H1 (cell line): ENCODE results near the gene PGLYRP1. TPM values are rescaled to one million over a fixed set of nuclear protein-coding genes. Genes with fewer than 3 reads are reported as not detected.

Source experiments
- CTCF ChIA-PET: fragments of 300-600 bp; sonication (Branson Sonifier 250); formaldehyde crosslinking; loops from one replicate; lab custom pipeline; 2021; ENCODE audit not compliant: partially characterized antibody; lab: Charles Lee
- POLR2A ChIA-PET: fragments of 300-600 bp; sonication (Branson Sonifier 250); formaldehyde crosslinking; loops from one replicate; lab custom pipeline; 2021; ENCODE audit warnings: inconsistent platforms; ENCODE audit not compliant: partially characterized antibody; lab: Charles Lee
- DNase-seq, 2 experiments: peaks; one replicate each; pipeline versions ENCODE4 v3.0.0 to v3.0.0-alpha.2; 2010 to 2022; ENCODE audit warnings: low spot score in 2 of 2, low read depth in 1 of 2, mixed read lengths in 1 of 2
- FAIRE-seq: peaks from 2 replicates; lab custom pipeline; 2011; peaks lifted over from hg19 to GRCh38; lab: Jason Lieb, UNC
- H2AFZ ChIP-seq: 2 replicates; pipeline ENCODE4 v1.8.1; 2012; ENCODE audit warnings: low read length, inconsistent platforms
- H2AK5ac ChIP-seq: 2 replicates; pipeline ENCODE4 v1.6.1; 2013; ENCODE audit warnings: low read depth, low read length
- H2BK120ac ChIP-seq: replicated peaks from 2 replicates; pipeline ENCODE3; 2013; ENCODE audit warnings: low read depth, low read length, inconsistent platforms
- H2BK12ac ChIP-seq: 2 replicates; pipeline ENCODE4 v1.6.1; 2013; ENCODE audit warnings: low read depth, low read length
- H2BK15ac ChIP-seq: 2 replicates; pipeline ENCODE4 v1.6.1; 2013; ENCODE audit warnings: low read length
- H2BK20ac ChIP-seq: 2 replicates; pipeline ENCODE4 v1.6.1; 2013; ENCODE audit warnings: low read length
- H2BK5ac ChIP-seq: 2 replicates; pipeline ENCODE4 v1.6.1; 2013; ENCODE audit warnings: low read depth, low read length
- H3K14ac ChIP-seq: 2 replicates; pipeline ENCODE4 v1.6.1; 2013; ENCODE audit warnings: inconsistent platforms; ENCODE audit not compliant: insufficient read length
- H3K18ac ChIP-seq: 2 replicates; pipeline ENCODE4 v1.6.1; 2013; ENCODE audit warnings: low read length; ENCODE audit errors: extremely low read depth
- H3K23ac ChIP-seq: 2 replicates; pipeline ENCODE4 v1.6.1; 2013; ENCODE audit warnings: inconsistent platforms; ENCODE audit not compliant: insufficient read length
- H3K23me2 ChIP-seq: 2 replicates; pipeline ENCODE4 v1.6.1; 2013; ENCODE audit warnings: low read depth, low read length
- H3K27ac ChIP-seq: 2 replicates; pipeline ENCODE4 v1.6.1; 2011; ENCODE audit warnings: low read depth, low read length, inconsistent platforms
- H3K27me3 ChIP-seq, 4 experiments: replicated peaks in 1 of 4; 1 replicate in 1 of 4; 2 replicates in 3 of 4; pipeline versions ENCODE4 v1.6.1 to v1.8.1; 2011 to 2013; ENCODE audit warnings: low read length in 3 of 4, mild to moderate bottlenecking in 3 of 4, inconsistent platforms in 2 of 4, mixed read lengths in 2 of 4, moderate library complexity in 1 of 4; ENCODE audit not compliant: control insufficient read depth in 3 of 4, insufficient read depth in 3 of 4; ENCODE audit errors: extremely low read depth in 1 of 4
- H3K36me3 ChIP-seq, 4 experiments: 2 replicates each; pipeline versions ENCODE4 v1.6.1 to v1.8.1; 2011 to 2013; ENCODE audit warnings: mild to moderate bottlenecking in 4 of 4, low read length in 3 of 4, moderate library complexity in 2 of 4, control low read depth in 1 of 4, inconsistent platforms in 1 of 4; ENCODE audit not compliant: insufficient read depth in 4 of 4, control insufficient read depth in 2 of 4
- H3K4ac ChIP-seq: replicated peaks from 2 replicates; pipeline ENCODE3; 2013; ENCODE audit warnings: low read length, low read depth, mixed read lengths, inconsistent platforms; ENCODE audit not compliant: insufficient read length
- H3K4me1 ChIP-seq, 4 experiments: replicated peaks in 1 of 4; 1 replicate in 1 of 4; 2 replicates in 3 of 4; pipeline versions ENCODE4 v1.6.1 to v1.8.1; 2011 to 2013; ENCODE audit warnings: low read length in 3 of 4, inconsistent platforms in 2 of 4, mixed read lengths in 1 of 4; ENCODE audit not compliant: insufficient read depth in 4 of 4, control insufficient read depth in 3 of 4
- H3K4me2 ChIP-seq, 2 experiments: 2 replicates each; pipeline versions ENCODE4 v1.6.1 to v1.8.1; 2011 to 2013; ENCODE audit warnings: low read depth in 2 of 2, low read length in 2 of 2, control low read depth in 1 of 2, inconsistent platforms in 1 of 2, mild to moderate bottlenecking in 1 of 2; ENCODE audit not compliant: insufficient read depth in 1 of 2
- H3K4me3 ChIP-seq, 4 experiments: fragments of 200-600, 300-600 bp in 1 of 4; sonication (generic), shearing (Covaris generic), sonication (Bioruptor Twin) in 1 of 4; 2 replicates each; pipeline versions ENCODE4 v1.5.1 to v1.8.1; 2011 to 2016; ENCODE audit warnings: low read length in 4 of 4, low read depth in 3 of 4, control low read depth in 2 of 4, inconsistent platforms in 2 of 4, mild to moderate bottlenecking in 2 of 4, mixed read lengths in 1 of 4, moderate library complexity in 1 of 4; ENCODE audit not compliant: insufficient read depth in 2 of 4; ENCODE audit errors: extremely low read depth in 1 of 4
- H3K56ac ChIP-seq: replicated peaks from 2 replicates; pipeline ENCODE3; 2013; ENCODE audit warnings: low read depth, mild to moderate bottlenecking, mixed read lengths, low read length, inconsistent platforms; ENCODE audit not compliant: insufficient read length
- H3K79me1 ChIP-seq: 2 replicates; pipeline ENCODE4 v1.6.1; 2013; ENCODE audit warnings: low read depth, low read length, control low read depth
- H3K79me2 ChIP-seq, 2 experiments: 2 replicates each; pipeline versions ENCODE4 v1.6.1 to v1.8.1; 2012 to 2013; ENCODE audit warnings: low read length in 2 of 2, mild to moderate bottlenecking in 2 of 2, inconsistent platforms in 1 of 2; ENCODE audit not compliant: insufficient read depth in 2 of 2, control insufficient read depth in 1 of 2
- H3K9ac ChIP-seq, 4 experiments: replicated peaks in 1 of 4; 1 replicate in 1 of 4; 2 replicates in 3 of 4; pipeline versions ENCODE4 v1.6.1 to v1.8.1; 2011 to 2013; ENCODE audit warnings: low read depth in 3 of 4, low read length in 3 of 4, control low read depth in 2 of 4, mild to moderate bottlenecking in 2 of 4, moderate library complexity in 2 of 4, inconsistent platforms in 1 of 4; ENCODE audit errors: extremely low read depth in 1 of 4
- H3K9me3 ChIP-seq, 2 experiments: 2 replicates each; pipeline versions ENCODE4 v1.6.1 to v1.8.1; 2012 to 2013; ENCODE audit warnings: mild to moderate bottlenecking in 2 of 2, moderate library complexity in 2 of 2, control low read depth in 1 of 2, inconsistent platforms in 1 of 2, low read depth in 1 of 2, low read length in 1 of 2, mixed read lengths in 1 of 2; ENCODE audit not compliant: insufficient read depth in 2 of 2
- H4K20me1 ChIP-seq, 2 experiments: replicated peaks in 1 of 2; 2 replicates each; pipeline versions ENCODE3 to v1.8.1; 2011 to 2013; ENCODE audit warnings: inconsistent platforms in 2 of 2, low read length in 2 of 2, mild to moderate bottlenecking in 1 of 2; ENCODE audit not compliant: insufficient read depth in 2 of 2, control insufficient read depth in 1 of 2
- H4K5ac ChIP-seq: 2 replicates; pipeline ENCODE4 v1.6.1; 2013; ENCODE audit warnings: low read length, low read depth, mixed read lengths, inconsistent platforms; ENCODE audit not compliant: insufficient read length
- H4K8ac ChIP-seq: 2 replicates; pipeline ENCODE4 v1.8.0; 2013; ENCODE audit warnings: mild to moderate bottlenecking, moderate library complexity, low read length, inconsistent platforms; ENCODE audit not compliant: insufficient read depth; ENCODE audit errors: extremely low read depth
- H4K91ac ChIP-seq: replicated peaks from 2 replicates; pipeline ENCODE3; 2013; ENCODE audit warnings: low read length, mixed read lengths, inconsistent platforms; ENCODE audit not compliant: insufficient read length
- CEBPB ChIP-seq: IDR thresholded peaks from 2 replicates; pipeline ENCODE4 v1.6.1; 2012; ENCODE audit warnings: low read depth, low read length
- WGBS, 2 experiments: shearing (Covaris generic) in 1 of 2; methylation state at CpG; one replicate each; pipeline versions ENCODE4 v1.1.6 to v1.1.7; 2013 to 2015; ENCODE audit warnings: low lambda C conversion rate in 2 of 2, mixed read lengths in 2 of 2, inconsistent platforms in 1 of 2, low coverage in 1 of 2, missing lambda C conversion rate in 1 of 2; ENCODE audit not compliant: insufficient replicate concordance in 2 of 2, insufficient coverage in 1 of 2, insufficient read length in 1 of 2; ENCODE audit errors: extremely low coverage in 1 of 2, missing lambda C conversion rate in 1 of 2; 5-methylcytosine and 5-hydroxymethylcytosine counted together
- polyA plus RNA-seq, 7 experiments: library from polyadenylated mRNA; depleted of rRNA in 3 of 7; stranded (reverse) in 5 of 7; unstranded in 2 of 7; fragments of >200 nt in 5 of 7; fragments of 200-250 nt in 2 of 7; gene quantifications; 1 replicate in 5 of 7; 2 replicates in 1 of 7; 4 replicates in 1 of 7; pipeline versions ENCODE4 v1.2.1 to v1.2.3, GENCODE V29; 2011 to 2013; ENCODE audit warnings: missing spikeins in 2 of 7, mixed read lengths in 2 of 7
- total RNA-seq: library from RNA; stranded (reverse); fragmentation: NEBNext Ultra II Directional; extraction: Animal tissue kit (Norgen Biotek cat#: 25700); gene quantifications from 2 replicates; pipeline ENCODE4 v1.2.1, GENCODE V29; 2021

The PGLYRP1 gene
- total and polyA plus RNA-seq, 2 of the 8 experiments (the other 6 are each of a cell fraction or from before 2014, with no cell fraction given): not detected

GRCh38 chr19:45972081-45972946 lies 50.5 kb downstream of the PGLYRP1 start:
- Histone ChIP-seq H3K23ac (no peak overlapping the region), H3K23me2 (peaks cover 8% of the 10 kb centered on the region; the same call in 1 of the 2 replicates), H3K14ac (no peak overlapping the region), H2BK5ac (peak overlapping the region; percentile 18; the same call in 1 of the 2 replicates), H3K9me3 (no peaks in the 10 kb centered on the region), H3K36me3 (peaks cover 0 to 3% (median 0%) of the 10 kb centered on the region in 4 experiments; a peak in 1 of 8 replicates), H3K9ac (no peak overlapping the region; a peak in 1 of 7 replicates), H3K4me3 (peak overlapping the region; percentile 47 to 66 (median 50)), H2BK15ac (peak overlapping the region; percentile 61; the same call in 1 of the 2 replicates), H4K8ac (no peak overlapping the region), H2AFZ (no peak overlapping the region), H4K91ac (no peak overlapping the region), H2BK120ac (no peak overlapping the region), H4K5ac (no peak overlapping the region), H4K20me1 (peaks cover 10 to 12% of the 10 kb centered on the region in 2 experiments), H2BK12ac (peak overlapping the region; percentile 90; the same call in 1 of the 2 replicates), H2AK5ac (peak overlapping the region; percentile 56), H3K27ac (no peak overlapping the region), H2BK20ac (no peak overlapping the region), H3K18ac (no peak overlapping the region; the same call in 1 of the 2 replicates), H3K4ac (no peak overlapping the region), H3K79me1 (peaks cover 5% of the 10 kb centered on the region; the same call in 1 of the 2 replicates), H3K79me2 (no peaks in the 10 kb centered on the region), H3K4me2 (peak overlapping the region; percentile 64 to 79), H3K27me3 (peaks cover 0 to 5% (median 2%) of the 10 kb centered on the region in 4 experiments; a peak in 3 of 7 replicates), H3K56ac (no peak overlapping the region), H3K4me1 (peaks cover 2 to 12% (median 7%) of the 10 kb centered on the region in 4 experiments; a peak in 5 of 7 replicates)
- DNase-seq (peak in 1 of 2 experiments; percentile 56), FAIRE-seq (no peak)
- 59% methylated on average over 18 of the region's 18 CpGs; no CpG with 5 or more reads in 1 of the 2 experiments for WGBS, 2 experiments
- CTCF ChIA-PET: no interaction called here
- POLR2A ChIA-PET: interaction anchor here (0.8 to 0.9 kb wide), 2 partner anchors 9 kb away, joined by 3 to 4 read pairs; no protein-coding TSS in a partner anchor
- TF ChIP-seq CEBPB: no peak
